Esophagus muscularis mucosa (tissue), 3 donors: ENCODE data around the gene CYSLTR1.

Experiments used
- POLR2A ChIP-seq: fragments of 450-650 bp; IDR thresholded peaks from one replicate; pipeline ENCODE4 v1.6.1; 2017; ENCODE audit warnings: antibody characterized with exemption, moderate library complexity, mild to moderate bottlenecking, low read depth
- TF ChIP-seq, protein P1 (sequence below), 3 experiments: fragments of 200-600 bp in 2 of 3; fragments of 450-650 bp in 1 of 3; sonication (generic) in 2 of 3; IDR thresholded peaks; one replicate each; pipeline ENCODE4 v1.5.1; 2017 to 2019; ENCODE audit warnings: antibody characterized with exemption in 3 of 3, mild to moderate bottlenecking in 2 of 3, moderate library complexity in 1 of 3

DNA sequence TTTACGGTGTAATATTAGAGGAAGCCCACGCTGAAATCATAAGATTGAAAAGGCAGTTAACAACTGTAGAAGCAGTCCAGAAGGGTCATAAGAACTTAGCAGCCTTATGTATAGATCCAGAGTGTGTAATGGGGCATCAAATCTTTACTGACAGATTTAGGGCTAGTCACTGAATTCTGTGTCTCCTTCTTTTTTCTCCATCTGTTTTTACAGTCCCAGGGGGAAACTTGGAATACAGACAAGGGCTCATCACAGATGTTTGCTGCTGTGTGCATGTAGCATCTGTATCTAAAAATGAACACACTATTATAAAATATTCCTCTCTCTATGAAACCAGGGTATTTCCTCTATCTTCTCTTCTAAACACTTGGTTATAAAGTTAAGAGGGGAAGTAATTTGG, 43.9 kb downstream of the CYSLTR1 start:
- TF ChIP-seq, protein P1, sequence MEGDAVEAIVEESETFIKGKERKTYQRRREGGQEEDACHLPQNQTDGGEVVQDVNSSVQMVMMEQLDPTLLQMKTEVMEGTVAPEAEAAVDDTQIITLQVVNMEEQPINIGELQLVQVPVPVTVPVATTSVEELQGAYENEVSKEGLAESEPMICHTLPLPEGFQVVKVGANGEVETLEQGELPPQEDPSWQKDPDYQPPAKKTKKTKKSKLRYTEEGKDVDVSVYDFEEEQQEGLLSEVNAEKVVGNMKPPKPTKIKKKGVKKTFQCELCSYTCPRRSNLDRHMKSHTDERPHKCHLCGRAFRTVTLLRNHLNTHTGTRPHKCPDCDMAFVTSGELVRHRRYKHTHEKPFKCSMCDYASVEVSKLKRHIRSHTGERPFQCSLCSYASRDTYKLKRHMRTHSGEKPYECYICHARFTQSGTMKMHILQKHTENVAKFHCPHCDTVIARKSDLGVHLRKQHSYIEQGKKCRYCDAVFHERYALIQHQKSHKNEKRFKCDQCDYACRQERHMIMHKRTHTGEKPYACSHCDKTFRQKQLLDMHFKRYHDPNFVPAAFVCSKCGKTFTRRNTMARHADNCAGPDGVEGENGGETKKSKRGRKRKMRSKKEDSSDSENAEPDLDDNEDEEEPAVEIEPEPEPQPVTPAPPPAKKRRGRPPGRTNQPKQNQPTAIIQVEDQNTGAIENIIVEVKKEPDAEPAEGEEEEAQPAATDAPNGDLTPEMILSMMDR (IDR thresholded peaks at IDR 0.05): no peak
- no peak for TF ChIP-seq POLR2A
